ENCODE measurements around the gene ZACN.
A peak's percentile ranks its signal among the peaks of the same experiment; 100 is the strongest.
"Not testable (repeated sequence)": the region's sequence is repeated elsewhere in the genome, so short reads cannot be mapped to it uniquely, and the experiment has no call there.

Gene ZACN

DNA sequence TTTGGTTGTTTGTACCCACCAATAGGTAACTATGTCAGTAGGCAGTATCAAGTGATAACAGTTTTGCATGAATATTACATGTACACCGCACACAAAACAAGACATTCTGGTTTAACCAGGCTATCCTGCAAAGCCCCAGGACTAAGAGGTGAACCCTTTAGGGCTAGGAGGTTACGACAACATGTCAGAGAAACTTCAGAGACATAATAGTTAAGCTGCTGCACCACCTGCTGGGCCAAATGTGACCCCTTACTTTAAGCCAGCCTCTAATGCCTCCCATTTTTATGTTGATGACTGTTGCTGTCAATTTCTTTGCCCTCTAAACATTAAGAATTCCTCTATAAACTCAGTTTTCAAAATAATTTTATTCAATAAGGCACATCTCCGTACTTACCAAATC is 22.1 kb upstream of the ZACN start:
- DNase-seq, result no peak

GRCh38 chr17:76058264-76058663 is 20.7 kb upstream of the ZACN start:
- DNase-seq, result not testable (repeated sequence)

- no peak for DNase-seq
These were observed 15.0 kb upstream of the ZACN start for GRCh38 chr17:76063875-76064546.

GRCh38 chr17:76065775-76066174 is 13.2 kb upstream of the ZACN start:
- DNase-seq, result no peak

DNA sequence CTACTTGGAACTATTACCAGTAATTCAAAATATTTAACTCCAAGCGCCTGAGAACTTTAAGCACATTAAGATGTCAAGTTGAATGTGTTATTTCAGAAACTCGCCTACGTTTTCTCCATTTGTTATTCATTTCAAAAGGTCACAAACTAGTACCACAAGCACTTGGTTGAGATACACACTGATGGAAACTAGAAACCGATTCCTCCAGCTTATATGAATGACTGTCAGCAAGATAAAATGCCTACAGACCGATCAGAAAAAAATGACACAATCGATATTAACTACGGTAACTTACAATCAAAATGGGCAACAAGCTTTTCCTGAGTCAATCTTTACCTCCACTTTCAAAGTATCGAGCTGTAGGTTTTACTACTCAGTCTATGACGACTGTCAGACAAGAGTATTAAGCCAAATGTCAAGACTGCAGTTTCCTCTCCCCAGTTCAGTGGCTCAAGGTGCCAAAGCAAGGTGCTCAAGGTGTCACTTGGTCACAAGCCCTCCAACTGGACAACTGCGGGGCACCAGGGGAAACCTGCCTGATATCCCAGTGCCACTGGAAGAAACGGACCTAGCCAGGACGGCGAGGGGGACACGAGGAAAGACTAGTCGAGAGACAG is 7.3 kb upstream of the ZACN start:
- no peak for DNase-seq

DNA sequence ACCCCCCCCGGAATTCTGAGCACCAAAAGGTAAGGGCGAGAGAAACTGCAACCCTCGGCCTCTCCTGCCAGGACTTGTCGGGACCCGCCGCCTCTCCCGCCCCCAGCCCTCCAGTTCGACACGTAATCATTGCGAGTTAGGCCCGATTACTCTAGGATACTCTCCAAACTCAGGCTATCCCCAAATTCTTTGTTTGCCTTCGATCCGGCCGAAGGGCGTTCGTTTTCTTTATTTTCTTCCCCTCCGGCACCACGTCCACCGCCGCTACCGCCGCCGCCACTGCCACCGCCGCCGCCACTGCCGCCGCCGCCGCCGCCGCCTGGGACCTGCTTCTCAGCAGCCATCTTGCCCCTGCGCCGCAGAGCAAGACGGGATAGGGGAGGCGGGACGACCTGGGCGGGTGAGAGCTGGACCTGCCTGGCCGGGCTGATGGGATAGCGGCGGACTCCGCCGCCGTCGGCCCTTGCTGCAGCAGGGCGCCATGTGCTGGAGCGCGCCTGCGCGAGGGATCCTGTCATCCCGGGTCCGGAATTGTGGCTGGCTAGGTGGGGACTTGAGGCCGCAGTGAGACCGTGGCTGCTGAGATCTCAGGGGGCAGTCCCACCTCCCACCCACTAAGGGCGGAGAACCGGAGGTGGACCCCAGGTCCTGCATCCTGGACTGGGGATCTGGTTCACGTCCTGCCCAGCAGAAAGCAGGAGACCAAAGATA is 6.7 kb upstream of the ZACN start, which contains the start of gene SRP68:
Gene SRP68 (minus strand): TSS at position 370 of the 711 bp plus-strand sequence. CDS start 26 bp downstream, at position 344.
- DNase-seq, result peak; percentile 91

- no peak for DNase-seq
These were observed 4.3 kb upstream of the ZACN start, which contains the start of gene GALR2 for GRCh38 chr17:76074390-76075363. Gene GALR2, plus strand, starts transcription at chr17:76074781. Its CDS starts 103 bp downstream, at chr17:76074884.

DNA sequence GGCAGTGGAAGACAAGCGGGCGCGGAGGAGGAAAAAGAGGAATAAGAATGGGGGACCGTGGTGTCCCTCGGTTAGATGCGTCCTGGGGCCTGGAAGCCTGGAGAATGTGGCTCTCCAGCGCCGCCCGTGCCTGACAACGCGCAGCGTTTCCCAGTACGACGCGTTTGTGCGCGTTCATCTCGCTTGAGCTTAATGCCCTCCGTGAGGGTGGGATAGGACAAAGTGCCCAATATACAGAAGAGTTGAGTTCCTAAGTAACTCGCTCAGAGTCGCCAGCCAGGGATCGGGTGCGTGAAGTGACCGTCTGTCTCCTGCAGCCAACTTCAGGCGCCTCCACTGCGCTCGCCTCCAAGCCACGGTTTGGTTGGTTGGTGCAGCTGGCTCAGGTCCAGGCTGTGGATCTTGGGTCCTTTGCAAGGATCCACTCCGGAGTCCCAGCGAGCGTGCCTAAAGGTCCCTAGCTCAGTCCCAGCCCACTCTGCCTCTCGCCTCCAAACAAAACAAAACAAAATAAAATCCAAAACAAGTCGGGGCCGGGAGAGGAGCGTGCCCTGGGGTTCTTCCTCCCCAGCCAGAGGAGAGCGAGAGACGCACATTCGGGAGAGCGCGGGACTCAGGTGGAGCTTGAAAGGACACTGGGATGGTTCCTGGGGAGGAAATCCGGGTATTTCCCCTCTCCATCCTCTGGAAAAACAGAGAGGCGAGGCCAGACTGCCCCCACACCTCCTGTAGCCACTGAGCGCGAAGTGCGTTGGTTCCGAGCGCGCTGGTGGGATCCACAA is 3.4 kb upstream of the ZACN start:
- no peak for DNase-seq

- DNase-seq, result no peak
These were observed 2.7 kb upstream of the ZACN start for GRCh38 chr17:76076146-76076764.

DNA sequence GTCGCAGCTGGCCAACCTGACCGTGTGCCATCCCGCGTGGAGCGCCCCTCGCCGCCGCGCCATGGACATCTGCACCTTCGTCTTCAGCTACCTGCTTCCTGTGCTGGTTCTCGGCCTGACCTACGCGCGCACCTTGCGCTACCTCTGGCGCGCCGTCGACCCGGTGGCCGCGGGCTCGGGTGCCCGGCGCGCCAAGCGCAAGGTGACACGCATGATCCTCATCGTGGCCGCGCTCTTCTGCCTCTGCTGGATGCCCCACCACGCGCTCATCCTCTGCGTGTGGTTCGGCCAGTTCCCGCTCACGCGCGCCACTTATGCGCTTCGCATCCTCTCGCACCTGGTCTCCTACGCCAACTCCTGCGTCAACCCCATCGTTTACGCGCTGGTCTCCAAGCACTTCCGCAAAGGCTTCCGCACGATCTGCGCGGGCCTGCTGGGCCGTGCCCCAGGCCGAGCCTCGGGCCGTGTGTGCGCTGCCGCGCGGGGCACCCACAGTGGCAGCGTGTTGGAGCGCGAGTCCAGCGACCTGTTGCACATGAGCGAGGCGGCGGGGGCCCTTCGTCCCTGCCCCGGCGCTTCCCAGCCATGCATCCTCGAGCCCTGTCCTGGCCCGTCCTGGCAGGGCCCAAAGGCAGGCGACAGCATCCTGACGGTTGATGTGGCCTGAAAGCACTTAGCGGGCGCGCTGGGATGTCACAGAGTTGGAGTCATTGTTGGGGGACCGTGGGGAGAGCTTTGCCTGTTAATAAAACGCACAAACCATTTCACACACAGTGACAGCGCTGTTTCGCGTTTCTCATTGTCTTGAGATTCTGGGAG is 2.0 kb upstream of the ZACN start:
- DNase-seq, result no peak

DNA sequence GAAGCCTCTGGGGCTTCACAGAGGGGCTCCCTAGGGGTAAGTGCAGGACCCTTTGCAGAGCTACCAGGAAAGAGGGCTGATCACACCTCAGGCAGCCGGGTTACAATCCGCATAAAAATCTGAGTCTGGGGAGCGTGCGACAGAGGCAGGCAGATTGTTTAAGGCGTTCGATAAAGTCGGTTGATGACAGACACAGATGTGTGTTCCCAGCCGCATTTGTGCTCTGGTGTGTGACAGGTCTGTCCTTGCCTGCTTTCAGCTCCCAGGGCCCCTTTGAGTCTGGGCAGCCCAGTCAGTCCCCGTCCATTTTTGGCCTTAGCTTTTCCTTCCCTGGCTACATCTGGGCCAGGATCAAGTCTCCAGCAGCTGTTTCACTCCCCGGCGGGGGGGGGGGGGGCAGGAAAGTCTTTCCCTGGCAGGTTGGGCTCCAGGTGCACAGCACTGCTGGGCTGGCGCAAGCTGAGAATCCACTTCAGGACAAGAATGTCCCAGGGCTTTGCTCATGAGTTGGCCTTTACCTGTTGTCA is 1.3 kb upstream of the ZACN start:
- no peak for DNase-seq

- not testable (repeated sequence) for DNase-seq
These were observed 612 bp upstream of the ZACN start for GRCh38 chr17:76078370-76078769.

DNA sequence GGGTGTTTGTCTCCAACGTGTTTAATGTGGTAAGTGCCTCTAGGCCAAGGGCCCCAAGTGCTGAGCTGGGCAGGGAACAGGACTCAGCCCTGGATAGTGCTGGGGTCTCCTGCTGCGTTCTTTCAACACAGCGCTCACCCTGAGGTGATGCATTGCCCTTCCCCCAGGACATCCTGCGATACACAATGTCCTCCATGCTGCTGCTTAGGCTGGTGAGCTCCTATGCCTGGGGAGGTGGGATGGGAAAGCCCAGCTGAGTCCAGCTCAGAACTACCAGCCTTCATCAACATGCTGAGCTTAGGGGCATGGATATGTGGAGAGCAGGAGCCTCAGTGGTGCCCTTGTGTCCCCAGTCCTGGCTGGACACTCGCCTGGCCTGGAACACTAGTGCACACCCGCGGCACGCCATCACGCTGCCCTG is 563 bp downstream of the ZACN start:
- DNase-seq, result no peak

- DNase-seq, result no peak
These were observed 1.2 kb downstream of the ZACN start for GRCh38 chr17:76079956-76080767.

DNA sequence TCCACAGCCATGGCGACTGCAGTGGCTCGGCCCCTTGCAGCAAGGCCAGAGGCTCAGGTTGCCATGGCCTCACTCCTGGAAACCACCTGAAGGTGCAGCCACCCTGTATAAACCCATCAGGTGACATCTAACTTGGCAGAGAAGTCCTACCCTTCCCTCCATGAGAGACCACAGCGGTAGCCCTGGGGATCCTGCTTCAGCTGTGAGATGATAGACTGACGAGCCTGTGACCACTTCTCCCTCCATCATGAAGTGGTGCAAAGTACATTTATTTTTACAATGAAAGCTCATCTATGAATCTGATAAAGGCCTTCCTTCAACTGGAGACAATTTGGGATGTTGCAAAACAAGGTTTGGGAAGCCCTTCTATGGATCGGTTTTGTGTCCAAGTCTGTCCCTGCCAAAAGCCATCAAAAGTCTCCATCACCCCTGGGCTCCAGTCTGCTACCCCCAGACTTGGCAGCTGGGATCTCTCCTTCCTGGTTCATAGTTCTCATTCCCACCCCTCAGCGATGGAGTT is 1.8 kb downstream of the ZACN start:
- DNase-seq, result no peak

DNA sequence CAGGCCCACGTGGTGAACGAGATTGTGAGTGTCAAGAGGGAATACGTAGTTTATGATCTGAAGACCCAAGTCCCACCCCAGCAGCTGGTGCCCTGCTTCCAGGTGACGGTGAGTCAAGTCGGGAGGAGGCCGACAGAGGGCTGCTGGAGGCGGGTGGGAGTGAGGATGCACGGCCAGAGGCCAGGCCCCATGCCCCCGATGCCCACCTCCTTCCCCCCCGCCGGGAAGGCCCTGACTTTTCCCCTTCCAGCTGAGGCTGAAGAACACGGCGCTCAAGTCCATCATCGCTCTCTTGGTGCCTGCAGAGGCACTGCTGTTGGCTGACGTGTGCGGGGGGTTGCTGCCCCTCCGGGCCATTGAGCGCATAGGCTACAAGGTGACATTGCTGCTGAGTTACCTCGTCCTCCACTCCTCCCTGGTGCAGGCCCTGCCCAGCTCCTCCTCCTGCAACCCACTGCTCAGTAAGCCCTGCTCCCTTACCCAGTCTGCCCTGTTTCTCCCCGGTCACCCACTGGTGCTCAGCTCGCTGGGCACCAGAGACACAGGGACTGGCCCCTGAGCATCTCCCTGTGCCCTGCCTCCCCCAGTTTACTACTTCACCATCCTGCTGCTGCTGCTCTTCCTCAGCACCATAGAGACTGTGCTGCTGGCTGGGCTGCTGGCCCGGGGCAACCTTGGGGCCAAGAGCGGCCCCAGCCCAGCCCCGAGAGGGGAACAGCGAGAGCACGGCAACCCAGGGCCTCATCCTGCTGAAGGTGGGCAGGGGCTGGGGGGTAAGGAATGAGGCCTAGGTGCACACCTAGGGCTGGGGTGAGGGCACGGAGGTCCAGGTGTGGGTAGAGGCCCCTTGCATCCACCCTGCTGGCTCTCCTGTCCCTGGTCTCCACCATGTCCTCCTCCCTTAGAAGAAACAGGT is 2.6 kb downstream of the ZACN start:
- DNase-seq, result no peak

GRCh38 chr17:76082326-76083251 is 3.6 kb downstream of the ZACN start:
- no peak for DNase-seq
